Measurements from ENCODE around the gene NDUFC2.

DNA sequence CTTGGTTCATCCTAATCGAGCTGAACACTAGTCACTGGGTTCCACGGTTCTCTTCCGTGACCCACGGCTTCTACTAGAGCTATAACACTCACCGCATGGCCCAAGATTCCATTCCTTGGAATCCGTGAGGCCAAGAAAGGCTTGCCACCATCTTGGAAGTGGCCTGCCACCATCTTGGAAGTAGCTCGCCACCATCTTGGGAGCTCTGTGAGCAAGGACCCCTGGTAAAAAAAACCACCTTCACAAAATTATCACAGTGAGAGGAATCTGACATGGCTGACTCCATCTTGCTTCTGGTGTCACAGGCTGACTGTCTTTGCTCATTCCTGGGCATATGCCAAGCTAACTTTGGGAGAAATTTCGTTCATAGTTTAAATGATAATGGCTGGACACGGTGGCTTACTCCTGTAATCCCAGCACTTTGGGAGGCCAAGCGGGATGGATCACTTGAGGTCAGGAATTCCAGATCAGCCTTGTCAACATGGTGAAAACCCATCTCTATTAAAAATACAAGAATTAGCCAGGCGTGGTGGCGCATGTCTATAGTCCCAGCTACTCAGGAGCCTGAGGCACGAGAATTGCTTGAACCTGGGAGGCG is 37.7 kb downstream of the NDUFC2 start:
- TF ChIP-seq EZH2phosphoT487 (IDR thresholded peaks at IDR 0.05; ENCODE audit: insufficient read depth, low read depth) (no peak), EZH2 (IDR thresholded peaks at IDR 0.05; ENCODE audit: insufficient read depth, poor library complexity, severe bottlenecking) (no peak)

Measured in GM23248 (cell line).